RWPE1 (cell line): ENCODE measurements around the gene GSN.

Source experiments
- CTCF ChIA-PET: fragments of 350-600 bp; sonication (Branson Sonifier 250); formaldehyde crosslinking; extraction: SDS; loops from one replicate; lab custom pipeline; 2021; lab: Yijun Ruan, JAX
- POLR2A ChIA-PET: fragments of 400-600 bp; formaldehyde crosslinking; extraction: SDS; loops from one replicate; lab custom pipeline; 2020; ENCODE audit warnings: antibody characterized with exemption; ENCODE audit not compliant: low non-redundant PET; lab: Yijun Ruan, JAX
- DNase-seq: peaks from one replicate; pipeline ENCODE4 v3.0.0; 2012; ENCODE audit warnings: low spot score
- H3K27ac ChIP-seq: fragments of 450-650 bp; 2 replicates; pipeline ENCODE4 v1.5.1; 2017
- TF ChIP-seq, protein P1 (sequence below): fragments of 450-650 bp; conservative IDR thresholded peaks from 2 replicates; pipeline ENCODE4 v1.5.1; 2017; ENCODE audit warnings: low read depth, mild to moderate bottlenecking

GSN gene

DNA sequence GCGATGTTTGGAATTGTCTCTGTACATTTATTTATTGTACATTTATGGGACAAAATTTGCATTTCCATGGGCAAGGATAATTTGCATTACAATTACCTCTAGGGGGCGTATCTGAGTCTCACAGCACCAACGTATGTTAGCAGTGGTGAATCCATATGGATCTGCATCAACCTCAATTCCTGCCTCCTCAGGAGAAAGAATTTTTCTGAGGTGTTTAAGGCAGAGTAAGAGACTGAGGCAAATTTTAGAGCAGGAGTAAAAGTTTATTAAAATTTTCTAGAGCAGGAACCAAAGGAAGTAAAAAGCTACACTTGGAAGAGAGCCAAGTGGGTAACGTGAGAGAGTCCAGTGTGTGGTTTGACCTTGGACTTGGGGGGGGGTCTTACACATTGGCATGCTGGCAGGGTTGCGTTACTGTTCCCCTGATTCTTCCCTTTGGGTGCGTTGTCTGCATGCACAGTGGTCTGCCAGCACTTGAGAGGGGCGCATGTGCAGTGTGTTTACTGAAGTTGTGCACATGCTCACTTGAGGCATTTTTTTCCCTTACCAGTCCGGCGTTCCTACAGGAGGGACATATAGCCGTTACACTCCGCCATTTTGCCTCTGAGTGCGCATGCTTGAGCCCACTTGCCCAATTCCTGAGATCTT lies 45.3 kb upstream of the GSN start:
- ChIA-PET POLR2A (no interaction called here), CTCF (interaction anchor here (0.6 to 2.7 kb wide), 9 partner anchors 10 to 359 kb away, joined by 3 to 14 read pairs (median 3); partner anchors contain the start of gene GSN)
- TF ChIP-seq, protein P1, sequence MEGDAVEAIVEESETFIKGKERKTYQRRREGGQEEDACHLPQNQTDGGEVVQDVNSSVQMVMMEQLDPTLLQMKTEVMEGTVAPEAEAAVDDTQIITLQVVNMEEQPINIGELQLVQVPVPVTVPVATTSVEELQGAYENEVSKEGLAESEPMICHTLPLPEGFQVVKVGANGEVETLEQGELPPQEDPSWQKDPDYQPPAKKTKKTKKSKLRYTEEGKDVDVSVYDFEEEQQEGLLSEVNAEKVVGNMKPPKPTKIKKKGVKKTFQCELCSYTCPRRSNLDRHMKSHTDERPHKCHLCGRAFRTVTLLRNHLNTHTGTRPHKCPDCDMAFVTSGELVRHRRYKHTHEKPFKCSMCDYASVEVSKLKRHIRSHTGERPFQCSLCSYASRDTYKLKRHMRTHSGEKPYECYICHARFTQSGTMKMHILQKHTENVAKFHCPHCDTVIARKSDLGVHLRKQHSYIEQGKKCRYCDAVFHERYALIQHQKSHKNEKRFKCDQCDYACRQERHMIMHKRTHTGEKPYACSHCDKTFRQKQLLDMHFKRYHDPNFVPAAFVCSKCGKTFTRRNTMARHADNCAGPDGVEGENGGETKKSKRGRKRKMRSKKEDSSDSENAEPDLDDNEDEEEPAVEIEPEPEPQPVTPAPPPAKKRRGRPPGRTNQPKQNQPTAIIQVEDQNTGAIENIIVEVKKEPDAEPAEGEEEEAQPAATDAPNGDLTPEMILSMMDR, result peak; percentile 91
- H3K27ac ChIP-seq, result no peak overlapping the region
- peak; percentile 48 for DNase-seq

DNA sequence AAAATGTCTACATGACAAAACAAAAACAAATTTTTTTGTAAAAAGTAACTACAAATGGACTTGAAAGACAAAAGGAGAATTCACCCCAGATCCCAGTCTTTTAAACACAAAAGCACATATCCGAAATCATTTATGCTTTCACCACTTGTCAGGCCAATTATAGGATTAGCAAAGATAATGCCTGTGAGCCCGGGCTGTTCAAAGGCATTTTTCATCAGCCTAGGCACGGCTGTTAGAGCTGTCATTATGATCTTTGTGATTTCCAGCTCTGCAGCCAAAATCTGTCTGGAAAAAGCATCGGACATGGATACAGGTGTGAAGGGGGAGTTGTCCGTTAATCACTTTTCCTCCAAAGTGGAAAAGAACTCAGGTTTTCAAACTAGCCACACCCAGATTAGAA lies 42.7 kb upstream of the GSN start:
- ChIA-PET POLR2A (interaction anchor here (0.6 kb wide), 1 partner anchor 9 kb away, joined by 4 read pairs; no protein-coding TSS in a partner anchor), CTCF (interaction anchor here (1.3 to 2.3 kb wide), 3 partner anchors 12 to 95 kb away, joined by 4 to 6 read pairs (median 5); no protein-coding TSS in a partner anchor)
- H3K27ac ChIP-seq, result no peak overlapping the region
- TF ChIP-seq, protein P1, result no peak
- no peak for DNase-seq

DNA sequence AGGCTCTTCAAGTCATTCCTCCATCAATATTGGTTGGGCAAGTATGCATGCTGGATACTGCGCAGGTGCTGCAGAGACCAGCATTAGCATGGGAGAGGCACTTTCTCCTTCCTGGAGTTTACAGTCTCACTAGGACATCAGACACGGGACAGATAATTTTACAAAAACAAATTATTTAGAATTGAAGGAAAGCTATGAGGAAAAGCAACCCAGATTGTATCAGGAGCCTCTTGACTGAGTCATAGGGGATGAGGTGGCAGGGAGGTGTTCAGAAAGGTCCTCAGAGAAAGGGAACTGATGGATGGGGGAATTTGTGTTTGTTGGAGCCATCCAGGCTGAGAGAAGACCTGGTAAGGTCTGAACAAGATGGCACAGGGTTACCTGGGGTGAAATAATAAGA lies 41.8 kb upstream of the GSN start:
- DNase-seq, result peak; percentile 76
- CTCF ChIA-PET, result interaction anchor here (1.0 to 2.3 kb wide), 5 partner anchors 13 to 174 kb away, joined by 3 to 7 read pairs (median 5); no protein-coding TSS in a partner anchor
- POLR2A ChIA-PET, result interaction anchor here (1.6 kb wide), 1 partner anchor 42 kb away, joined by 7 read pairs; the partner anchor contains the start of gene GSN
- no peak overlapping the region for H3K27ac ChIP-seq
- TF ChIP-seq, protein P1, result no peak

DNA sequence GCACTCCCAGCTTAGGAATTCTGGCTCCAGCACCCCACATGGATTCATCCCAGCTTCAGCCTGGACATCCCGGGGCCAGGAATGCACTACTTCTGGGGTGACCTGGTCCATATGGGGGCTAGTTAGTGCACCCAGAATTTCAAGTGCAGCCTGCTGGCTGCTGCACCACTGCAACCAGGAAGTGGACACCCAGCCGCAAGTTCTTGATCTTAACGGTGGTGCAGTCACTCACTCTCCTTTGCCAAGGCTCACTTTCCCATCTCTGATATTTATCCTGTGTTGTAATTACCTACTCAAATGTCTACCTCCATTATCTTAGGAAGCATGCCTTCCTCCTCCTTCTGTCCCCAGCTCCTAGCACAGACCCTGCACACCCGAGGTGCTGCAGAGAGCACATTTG lies 40.1 kb upstream of the GSN start:
- no peak overlapping the region for H3K27ac ChIP-seq
- CTCF ChIA-PET, result no interaction called here
- TF ChIP-seq, protein P1, result no peak
- POLR2A ChIA-PET, result no interaction called here
- no peak for DNase-seq

DNA sequence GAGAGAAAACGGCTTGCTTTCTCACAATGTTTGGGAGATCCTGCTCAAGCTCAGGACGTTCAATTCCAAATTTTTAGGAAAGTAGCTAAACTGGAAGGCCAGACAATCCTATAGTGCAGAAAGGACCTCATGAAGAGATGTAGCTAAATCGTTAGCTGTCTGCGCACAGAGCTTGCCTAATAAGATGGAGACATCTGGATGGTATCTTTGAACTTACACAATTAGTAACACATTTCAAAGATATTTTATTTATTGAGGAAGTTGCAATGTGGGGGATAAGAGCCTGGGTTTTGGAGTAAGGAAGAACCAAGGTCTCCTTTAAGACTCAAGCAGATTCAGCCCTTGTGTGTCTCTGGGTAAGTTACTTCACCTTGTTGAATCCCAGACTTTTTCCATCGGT lies 37.7 kb upstream of the GSN start:
- H3K27ac ChIP-seq, result no peak overlapping the region
- CTCF ChIA-PET, result interaction anchor here (0.7 to 0.9 kb wide), 3 partner anchors 18 to 59 kb away, joined by 3 read pairs; no protein-coding TSS in a partner anchor
- TF ChIP-seq, protein P1, result no peak
- POLR2A ChIA-PET, result no interaction called here
- DNase-seq, result no peak

DNA sequence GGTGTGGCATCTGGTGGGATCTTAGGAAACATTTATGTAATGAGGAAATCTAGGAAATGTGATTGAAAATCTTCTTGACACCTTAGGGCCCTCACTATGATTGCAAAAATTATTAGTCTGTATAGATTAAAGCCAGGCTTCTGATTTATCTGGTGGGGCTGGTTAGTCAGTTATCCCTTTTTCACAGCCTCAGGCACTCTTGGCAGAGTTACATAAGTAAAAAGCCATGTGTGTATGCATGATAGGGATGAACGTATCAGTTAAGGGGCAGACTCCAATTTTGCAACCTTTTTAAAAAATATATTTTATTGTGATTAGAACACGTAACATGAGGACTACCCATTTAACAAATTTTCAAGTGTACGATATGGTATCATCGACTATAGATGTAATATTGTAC lies 35.7 kb upstream of the GSN start:
- ChIA-PET CTCF (no interaction called here), POLR2A (no interaction called here)
- TF ChIP-seq, protein P1, result no peak
- H3K27ac ChIP-seq, result no peak overlapping the region
- no peak for DNase-seq
